ENCODE measurements around the gene FBXO40.

Gene FBXO40

DNA sequence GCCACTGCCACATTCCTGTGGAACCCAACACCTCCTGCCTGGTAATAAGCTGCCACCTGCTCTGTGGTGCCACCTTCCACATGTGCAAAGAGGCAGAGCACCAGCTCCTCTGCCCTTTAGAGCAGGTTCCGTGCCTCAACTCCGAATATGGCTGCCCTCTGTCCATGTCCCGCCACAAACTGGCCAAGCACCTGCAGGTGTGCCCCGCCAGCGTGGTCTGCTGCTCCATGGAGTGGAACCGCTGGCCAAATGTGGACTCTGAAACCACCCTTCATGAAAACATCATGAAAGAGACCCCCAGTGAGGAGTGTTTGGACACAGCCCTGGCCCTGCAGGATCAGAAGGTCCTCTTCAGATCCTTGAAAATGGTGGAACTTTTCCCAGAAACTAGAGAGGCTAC, 28.3 kb downstream of the FBXO40 start:
- DNase-seq = no peak

GRCh38 chr3:121624147-121624899, 31.1 kb downstream of the FBXO40 start:
- DNase-seq = no peak

GRCh38 chr3:121626495-121626894, 33.3 kb downstream of the FBXO40 start:
- no peak for DNase-seq

DNA sequence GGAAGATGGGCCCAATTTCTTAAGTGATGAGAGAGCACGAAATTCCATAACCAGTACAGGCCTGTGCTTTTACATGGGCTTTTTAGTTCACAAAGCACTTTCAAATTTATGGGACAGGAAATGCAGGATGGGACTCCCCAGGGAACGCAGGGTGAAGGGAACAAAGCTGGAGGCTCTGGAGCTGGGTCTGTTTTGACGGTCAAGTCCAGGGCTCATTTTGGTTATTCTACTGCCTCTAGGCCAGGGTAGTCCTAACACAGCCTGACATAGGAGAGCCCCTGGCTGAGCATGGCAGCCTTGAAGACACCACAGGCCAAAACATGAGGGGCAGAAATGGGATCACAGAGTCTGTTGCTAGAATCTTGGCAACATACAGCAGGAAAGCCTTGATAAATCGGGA, 34.0 kb downstream of the FBXO40 start:
- DNase-seq = no peak

- no peak for DNase-seq
Measured at GRCh38 chr3:121627622-121628021, 34.4 kb downstream of the FBXO40 start.

DNA sequence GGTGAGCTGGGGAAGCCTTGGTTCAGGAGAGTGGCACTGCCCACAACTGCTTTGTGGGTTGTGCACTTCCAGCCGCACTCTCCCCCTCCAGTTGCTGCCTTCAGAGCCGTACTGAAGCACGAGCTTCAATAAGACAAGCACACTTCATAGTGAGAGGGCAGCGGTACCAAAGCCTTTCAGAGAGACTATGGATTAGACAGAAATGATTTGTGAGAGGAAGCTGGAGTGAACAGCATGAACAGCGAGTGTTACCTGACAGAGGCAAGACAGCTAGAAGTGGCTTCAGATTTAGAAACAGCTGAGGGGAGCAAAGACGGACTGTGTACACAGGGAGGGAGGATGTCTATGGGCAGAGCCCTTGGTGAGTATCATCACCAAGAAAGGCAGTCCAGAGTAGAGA, 36.4 kb downstream of the FBXO40 start:
- DNase-seq = no peak

DNA sequence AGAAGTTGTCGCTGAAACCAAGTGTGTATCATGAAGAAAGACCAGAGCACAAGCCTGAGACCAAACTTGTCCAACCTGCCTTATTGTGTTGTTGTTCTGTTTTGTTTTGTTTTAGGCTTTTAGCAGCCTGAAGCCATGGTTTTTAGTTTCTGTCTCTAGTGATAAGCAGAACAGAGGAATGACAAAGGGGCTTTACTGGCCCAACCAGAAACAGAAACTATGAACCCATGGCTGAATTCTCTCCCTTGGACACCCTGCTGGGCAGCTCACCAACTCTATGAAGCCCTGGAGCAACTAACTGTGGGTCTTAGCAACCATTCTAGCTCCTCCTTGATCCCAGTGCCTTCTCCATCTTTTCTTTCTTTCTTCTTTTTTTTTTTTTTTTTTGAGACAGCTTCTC, 37.2 kb downstream of the FBXO40 start:
- DNase-seq = no peak

DNA sequence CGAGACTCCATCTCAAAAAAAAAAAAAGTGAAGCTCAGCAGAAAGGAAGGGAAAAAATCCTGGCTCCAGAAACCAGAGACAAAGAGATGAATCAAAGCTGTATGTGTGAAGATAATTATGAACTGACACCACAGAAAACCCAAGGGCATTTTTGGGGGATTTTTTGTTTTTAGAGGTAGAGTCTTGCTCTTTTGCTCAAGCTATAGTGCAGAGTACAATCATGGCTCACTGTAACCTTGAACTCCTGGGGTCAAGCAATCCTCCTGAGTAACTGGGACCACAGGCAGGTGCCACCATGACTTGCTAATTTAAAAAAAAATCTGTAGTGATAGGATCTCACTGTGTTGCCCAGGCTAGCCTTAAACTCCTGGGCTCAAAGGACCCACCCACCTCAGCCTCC, 44.7 kb downstream of the FBXO40 start:
- no peak for DNase-seq

GRCh38 chr3:121641127-121641526, 47.9 kb downstream of the FBXO40 start:
- no peak for DNase-seq

DNA sequence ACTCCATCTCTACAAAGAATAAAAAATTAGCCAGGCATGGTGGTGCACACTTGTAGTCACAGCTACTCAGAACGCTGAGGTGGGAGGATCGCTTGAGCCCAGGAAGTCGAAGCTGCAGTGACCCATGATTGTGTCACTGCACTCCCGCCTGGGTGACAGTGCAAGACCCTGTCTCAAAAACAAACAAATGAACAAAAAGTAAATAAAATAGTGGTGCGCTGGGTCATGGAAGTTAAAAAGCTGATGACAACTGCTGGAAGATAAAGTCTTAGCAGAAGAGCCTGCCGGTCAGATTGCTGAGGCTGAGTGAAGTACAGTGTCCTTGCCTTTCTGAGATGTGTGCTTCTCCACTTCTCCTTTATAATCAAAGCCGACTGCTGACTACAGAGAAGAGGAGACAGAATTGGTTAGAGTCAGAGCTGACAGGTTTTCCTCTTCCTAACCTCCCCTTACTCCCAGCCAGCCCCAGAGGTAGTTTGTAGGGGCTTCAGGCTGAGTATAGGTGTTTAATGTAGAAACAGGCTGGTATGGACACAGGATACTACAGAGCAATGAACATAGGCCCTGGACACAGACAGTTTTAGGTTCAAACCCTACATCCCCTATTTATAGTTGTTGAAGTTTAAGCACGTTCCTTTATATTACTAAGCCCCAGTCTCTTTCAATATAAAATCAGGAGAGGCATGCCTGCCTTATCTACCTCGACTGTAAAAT, 49.6 kb downstream of the FBXO40 start:
- DNase-seq = no peak

DNA sequence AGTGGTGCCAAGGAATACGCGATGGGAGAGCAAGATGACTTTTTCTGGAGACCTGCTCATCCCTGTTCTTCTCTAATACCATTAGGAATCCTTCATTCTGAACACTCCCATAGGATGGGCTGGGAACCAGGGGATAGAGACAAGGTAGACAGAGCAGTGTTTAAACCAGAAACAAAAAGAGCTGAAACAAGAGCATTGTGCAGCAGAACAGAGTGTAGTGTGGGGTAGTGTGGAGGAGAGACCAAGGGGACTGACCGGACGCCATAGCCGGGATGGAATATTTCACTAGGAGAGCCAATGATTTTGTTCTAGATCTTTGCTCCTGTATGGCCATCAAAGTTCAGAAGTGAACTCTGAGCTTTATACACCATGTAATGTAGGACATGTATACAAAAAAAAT, 51.9 kb downstream of the FBXO40 start:
- DNase-seq = no peak

DNA sequence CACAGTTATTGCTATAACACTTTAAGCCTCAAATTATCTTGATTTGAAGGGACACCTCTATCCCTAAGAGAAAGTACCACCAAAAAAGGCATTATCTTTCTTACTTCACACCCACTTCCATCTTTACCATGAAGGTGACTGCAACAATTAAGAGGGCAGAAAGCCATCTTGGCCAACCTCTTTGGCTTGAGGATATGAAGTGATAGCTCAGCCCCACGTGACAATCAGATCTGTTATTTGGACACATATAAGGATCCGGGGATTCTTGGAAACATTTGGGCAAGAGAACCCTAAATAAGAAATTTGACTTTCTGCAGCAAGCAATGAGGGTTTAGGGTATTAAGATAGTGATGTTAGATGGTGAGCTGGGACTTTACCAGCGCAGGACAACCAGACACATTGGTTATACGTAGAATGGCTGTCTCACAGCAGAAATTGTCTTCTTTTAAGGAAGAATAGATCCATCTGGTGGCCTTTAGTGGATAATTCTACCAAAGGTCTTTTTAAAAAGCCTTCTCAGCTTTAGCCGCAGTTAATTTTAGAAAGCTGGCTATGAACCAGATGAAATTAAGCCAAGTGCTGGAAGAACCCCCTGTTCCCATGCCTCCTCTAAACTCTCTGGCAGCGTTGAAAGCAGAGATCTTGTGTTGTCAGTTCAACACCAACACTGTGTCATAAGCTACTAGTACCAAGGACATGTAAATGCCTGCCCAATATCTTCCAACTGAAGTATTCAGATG, 55.2 kb downstream of the FBXO40 start:
- DNase-seq = no peak

GRCh38 chr3:121649645-121650044, 56.5 kb downstream of the FBXO40 start:
- DNase-seq = no peak

GRCh38 chr3:121651684-121652083, 58.5 kb downstream of the FBXO40 start:
- DNase-seq = no peak

DNA sequence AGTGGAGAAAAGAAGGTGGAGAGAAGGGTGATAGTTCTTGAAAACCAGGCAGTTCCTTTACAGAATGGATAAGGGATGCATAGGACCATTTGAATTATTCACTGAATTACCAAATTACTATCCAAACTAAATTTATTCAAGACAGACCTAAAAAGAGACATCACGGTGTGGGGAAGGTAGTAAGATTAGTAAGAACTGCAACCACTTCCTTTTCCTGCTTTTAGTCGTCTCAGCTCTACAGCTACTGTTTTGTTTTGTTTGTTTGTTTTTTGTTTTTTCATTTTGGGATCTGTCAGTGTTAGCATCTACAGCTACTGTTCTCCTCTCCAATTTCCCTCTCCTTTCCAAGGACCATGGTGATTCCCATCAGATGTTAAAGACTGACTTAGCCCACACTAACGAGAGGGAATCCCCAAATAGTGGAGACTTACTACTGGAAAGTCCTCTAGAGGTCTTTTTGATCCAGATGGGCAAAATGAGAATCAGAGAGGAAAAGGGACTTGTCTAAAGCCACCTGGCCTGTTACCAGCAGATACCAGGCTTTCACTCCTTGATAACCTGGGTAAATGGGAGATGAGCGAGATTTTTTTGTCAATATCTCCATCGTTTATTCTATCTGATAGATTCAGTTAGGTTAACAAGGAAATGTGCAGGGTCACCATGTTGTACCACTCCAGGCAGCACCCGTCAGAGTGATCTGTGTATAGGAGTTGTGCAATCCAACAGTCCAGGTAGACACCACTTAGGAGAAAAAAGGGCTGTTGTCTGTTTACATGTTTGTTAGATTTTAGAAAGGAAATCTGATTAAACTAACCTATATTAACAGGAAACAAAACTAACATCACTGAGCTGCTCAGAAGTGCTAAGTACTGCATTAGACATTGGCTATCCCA, 61.6 kb downstream of the FBXO40 start:
- DNase-seq = no peak

DNA sequence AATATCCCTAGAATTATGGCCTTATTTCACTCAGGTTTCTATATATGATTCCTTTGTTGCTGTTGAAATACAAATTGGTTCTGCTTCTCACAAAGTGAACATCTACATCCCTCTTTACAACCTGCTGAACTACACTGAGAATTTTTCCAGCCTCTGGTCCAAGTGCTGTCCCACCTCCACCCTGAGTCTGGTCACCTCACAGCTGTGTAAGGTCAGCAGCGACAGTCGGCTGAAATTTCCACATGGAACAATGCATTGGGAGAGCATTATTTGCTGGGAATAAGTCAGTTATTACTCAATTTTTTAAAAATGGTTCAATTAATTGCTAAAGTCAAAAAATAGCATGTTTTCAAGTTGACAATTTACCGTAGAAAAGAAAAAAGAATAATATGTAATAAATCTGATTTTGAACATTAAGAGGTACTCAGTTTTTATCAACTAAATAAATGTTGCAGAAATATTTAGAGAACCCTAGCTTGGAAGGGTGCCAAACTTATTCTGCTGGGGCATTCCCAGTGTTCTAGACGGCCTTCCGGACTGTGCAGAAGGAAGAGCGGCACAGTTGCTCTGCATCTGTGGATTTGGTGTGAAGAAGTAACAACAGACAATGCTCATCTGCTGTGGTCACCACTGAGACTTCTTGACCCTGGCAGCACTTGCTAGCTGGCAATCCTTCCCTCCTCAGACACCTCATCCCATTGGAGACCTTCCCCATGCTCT, 65.7 kb downstream of the FBXO40 start:
- DNase-seq = no peak

DNA sequence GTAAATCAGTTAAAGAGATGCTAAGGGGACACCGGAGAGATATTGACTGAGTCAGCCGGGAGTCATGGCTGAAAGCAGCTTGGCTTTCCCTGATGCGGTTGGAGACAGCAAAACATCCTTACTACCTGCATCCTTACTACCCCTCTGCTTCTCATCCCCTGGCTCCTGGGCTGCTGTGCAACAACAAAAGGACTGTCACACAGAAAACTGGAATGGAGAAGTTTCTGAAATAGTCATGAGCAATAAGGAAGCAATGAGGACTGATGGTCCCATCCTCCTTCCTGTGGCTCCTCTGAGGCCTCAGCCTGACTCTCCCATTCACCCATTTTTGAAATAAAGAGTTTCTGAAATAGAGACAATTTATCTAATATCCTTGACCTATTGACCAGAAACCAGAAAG, 66.4 kb downstream of the FBXO40 start:
- DNase-seq = no peak

GRCh38 chr3:121660356-121661171, 67.4 kb downstream of the FBXO40 start, which contains the start of gene HCLS1:
HCLS1 (minus strand) TSS chr3:121660903; CDS start chr3:121658347, 2,556 bp downstream.
- peak; percentile 57 for DNase-seq

- no peak for DNase-seq
Measured at GRCh38 chr3:121661376-121661775, 68.2 kb downstream of the FBXO40 start.

- DNase-seq = no peak
Measured at GRCh38 chr3:121662742-121663141, 69.6 kb downstream of the FBXO40 start.

All from stimulated activated CD4-positive, alpha-beta T cell treated with anti-CD3 and anti-CD28 coated beads, Interleukin-12 subunit alpha, Interleukin-12 subunit beta, amount 100 ng/mL, for 4 hours (primary cell).